Astrocyte (in vitro differentiated cells and primary cell): ENCODE measurements around the gene DMRT2. TPM values are rescaled to one million over a fixed set of nuclear protein-coding genes. Genes with fewer than 3 reads are reported as not detected.

Experiments
- DNase-seq: peaks from one replicate; pipeline ENCODE4 v3.0.0-alpha.2; 2010; ENCODE audit warnings: low read depth
- FAIRE-seq: peaks from 2 replicates; lab custom pipeline; 2011; peaks lifted over from hg19 to GRCh38; lab: Jason Lieb, UNC
- H2AFZ ChIP-seq: 2 replicates; pipeline ENCODE4 v1.6.0; 2012; ENCODE audit warnings: low read depth, low read length, inconsistent platforms
- H3K27ac ChIP-seq: 2 replicates; pipeline ENCODE4 v1.5.1; 2011; ENCODE audit warnings: low read depth, low read length, inconsistent platforms
- H3K27me3 ChIP-seq: 2 replicates; pipeline ENCODE4 v1.6.0; 2011; ENCODE audit warnings: low read length, inconsistent platforms; ENCODE audit not compliant: insufficient read depth
- H3K36me3 ChIP-seq: 2 replicates; pipeline ENCODE4 v1.5.1; 2011; ENCODE audit warnings: low read length, inconsistent platforms; ENCODE audit not compliant: insufficient read depth
- H3K4me1 ChIP-seq: 2 replicates; pipeline ENCODE4 v1.5.1; 2011; ENCODE audit warnings: low read length, inconsistent platforms; ENCODE audit not compliant: insufficient read depth
- H3K4me2 ChIP-seq: 2 replicates; pipeline ENCODE4 v1.6.0; 2012; ENCODE audit warnings: low read length, inconsistent platforms
- H3K4me3 ChIP-seq: 2 replicates; pipeline ENCODE4 v1.5.1; 2011; ENCODE audit warnings: low read depth, mild to moderate bottlenecking, low read length, inconsistent platforms; ENCODE audit not compliant: insufficient read depth
- H3K79me2 ChIP-seq: 2 replicates; pipeline ENCODE4 v1.6.0; 2012; ENCODE audit warnings: mild to moderate bottlenecking, low read length, inconsistent platforms; ENCODE audit not compliant: insufficient read depth
- H3K9ac ChIP-seq: 2 replicates; pipeline ENCODE4 v1.6.0; 2012; ENCODE audit warnings: mild to moderate bottlenecking, low read length, inconsistent platforms
- H3K9me3 ChIP-seq: 2 replicates; pipeline ENCODE4 v1.5.1; 2012; ENCODE audit warnings: low read depth, mild to moderate bottlenecking, low read length, inconsistent platforms; ENCODE audit not compliant: insufficient read depth
- H4K20me1 ChIP-seq: 2 replicates; pipeline ENCODE4 v1.6.0; 2012; ENCODE audit warnings: low read length, inconsistent platforms; ENCODE audit not compliant: insufficient read depth
- H3K27ac Mint-ChIP-seq: one replicate; pipeline ENCODE4 v1.8.0; 2021; ENCODE audit warnings: mild to moderate bottlenecking, mixed read lengths; ENCODE audit not compliant: unreplicated experiment
- H3K27me3 Mint-ChIP-seq: one replicate; pipeline ENCODE4 v1.8.0; 2021; ENCODE audit warnings: low read depth, mixed read lengths; ENCODE audit not compliant: unreplicated experiment
- H3K36me3 Mint-ChIP-seq: one replicate; pipeline ENCODE4 v1.8.0; 2021; ENCODE audit warnings: low read depth, mixed read lengths; ENCODE audit not compliant: unreplicated experiment
- H3K4me1 Mint-ChIP-seq: one replicate; pipeline ENCODE4 v1.8.0; 2021; ENCODE audit warnings: low read depth, mixed read lengths; ENCODE audit not compliant: unreplicated experiment
- H3K4me3 Mint-ChIP-seq: one replicate; pipeline ENCODE4 v1.8.0; 2021; ENCODE audit warnings: mild to moderate bottlenecking, moderate library complexity, mixed read lengths; ENCODE audit not compliant: unreplicated experiment
- H3K9me3 Mint-ChIP-seq: one replicate; pipeline ENCODE4 v1.8.0; 2021; ENCODE audit warnings: mild to moderate bottlenecking, mixed read lengths; ENCODE audit not compliant: unreplicated experiment
- EZH2 ChIP-seq: IDR thresholded peaks from 2 replicates; pipeline ENCODE4 v1.6.1; 2012; ENCODE audit warnings: mild to moderate bottlenecking, low read length, inconsistent platforms; ENCODE audit not compliant: insufficient read depth
- total RNA-seq: library from RNA; stranded (reverse); gene quantifications from 2 replicates; pipeline ENCODE4 v1.2.1, GENCODE V29; 2021
- TF ChIP-seq, protein P1 (sequence below): IDR thresholded peaks from 2 replicates; pipeline ENCODE4 v1.5.1; 2011; ENCODE audit warnings: low read depth, mild to moderate bottlenecking, inconsistent platforms, low read length, moderate library complexity; ENCODE audit not compliant: insufficient read depth

DMRT2 gene
- total RNA-seq, 1 donor from 2014 or later: 0.18 TPM

DNA sequence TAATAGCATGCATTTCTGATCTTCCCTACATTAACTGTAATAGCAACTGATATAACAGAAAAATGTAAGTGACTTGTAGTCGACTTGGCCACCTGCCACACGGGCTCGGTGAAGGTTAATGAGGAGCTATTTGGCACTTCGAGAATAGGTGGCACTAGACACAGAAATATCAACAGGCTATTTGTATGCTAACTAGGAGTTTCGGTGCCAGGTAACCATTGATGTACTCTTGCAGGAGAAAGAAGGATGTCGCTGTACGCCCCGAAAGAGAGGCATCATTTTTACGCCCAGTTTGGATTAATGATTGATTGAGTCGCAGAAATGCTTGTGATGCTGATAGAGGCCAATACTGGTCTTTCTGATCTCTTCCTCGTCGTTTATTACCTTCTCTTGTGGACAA, 516 bp upstream of the DMRT2 start:
- H3K4me3 Mint-ChIP-seq: peak overlapping the region; percentile 75
- Histone ChIP-seq H2AFZ (no peak overlapping the region), H3K9me3 (peaks cover 3% of the 10 kb centered on the region), H3K36me3 (no peaks in the 10 kb centered on the region), H3K9ac (no peak overlapping the region), H3K27ac (no peak overlapping the region), H3K4me1 (no peaks in the 10 kb centered on the region), H4K20me1 (no peaks in the 10 kb centered on the region), H3K27me3 (peaks cover 90% of the 10 kb centered on the region), H3K4me2 (peak overlapping the region; percentile 36), H3K4me3 (no peak overlapping the region), H3K79me2 (no peaks in the 10 kb centered on the region)
- peaks cover 5% of the 10 kb centered on the region for H3K4me1 Mint-ChIP-seq
- DNase-seq (no peak), FAIRE-seq (no peak)
- H3K36me3 Mint-ChIP-seq: no peaks in the 10 kb centered on the region
- peaks cover 83% of the 10 kb centered on the region for H3K27me3 Mint-ChIP-seq
- peaks cover 18% of the 10 kb centered on the region for H3K9me3 Mint-ChIP-seq
- no peak overlapping the region for H3K27ac Mint-ChIP-seq
- TF ChIP-seq, protein P1, sequence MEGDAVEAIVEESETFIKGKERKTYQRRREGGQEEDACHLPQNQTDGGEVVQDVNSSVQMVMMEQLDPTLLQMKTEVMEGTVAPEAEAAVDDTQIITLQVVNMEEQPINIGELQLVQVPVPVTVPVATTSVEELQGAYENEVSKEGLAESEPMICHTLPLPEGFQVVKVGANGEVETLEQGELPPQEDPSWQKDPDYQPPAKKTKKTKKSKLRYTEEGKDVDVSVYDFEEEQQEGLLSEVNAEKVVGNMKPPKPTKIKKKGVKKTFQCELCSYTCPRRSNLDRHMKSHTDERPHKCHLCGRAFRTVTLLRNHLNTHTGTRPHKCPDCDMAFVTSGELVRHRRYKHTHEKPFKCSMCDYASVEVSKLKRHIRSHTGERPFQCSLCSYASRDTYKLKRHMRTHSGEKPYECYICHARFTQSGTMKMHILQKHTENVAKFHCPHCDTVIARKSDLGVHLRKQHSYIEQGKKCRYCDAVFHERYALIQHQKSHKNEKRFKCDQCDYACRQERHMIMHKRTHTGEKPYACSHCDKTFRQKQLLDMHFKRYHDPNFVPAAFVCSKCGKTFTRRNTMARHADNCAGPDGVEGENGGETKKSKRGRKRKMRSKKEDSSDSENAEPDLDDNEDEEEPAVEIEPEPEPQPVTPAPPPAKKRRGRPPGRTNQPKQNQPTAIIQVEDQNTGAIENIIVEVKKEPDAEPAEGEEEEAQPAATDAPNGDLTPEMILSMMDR: no peak
- no peak for TF ChIP-seq EZH2

DNA sequence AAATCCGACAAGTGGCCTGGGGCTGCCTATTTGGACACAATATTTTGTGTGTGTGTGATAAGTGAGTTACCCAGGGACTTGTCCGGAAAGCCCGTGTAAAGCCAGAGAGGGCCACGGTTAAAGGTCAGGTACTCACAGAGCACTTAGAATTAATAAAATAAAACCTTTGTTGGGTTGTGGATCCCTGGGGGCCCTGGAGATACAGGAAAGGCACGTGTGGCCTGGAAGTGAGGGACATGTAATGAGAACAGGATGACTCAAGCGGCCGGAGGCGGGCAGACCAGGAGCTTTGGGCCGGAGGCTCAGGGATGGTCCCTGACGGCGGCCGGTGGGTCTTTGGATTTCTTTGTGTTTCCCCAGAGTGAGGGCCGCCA, 1.0 kb downstream of the DMRT2 start:
- no peaks in the 10 kb centered on the region for H3K79me2 ChIP-seq
- no peak for TF ChIP-seq EZH2
- TF ChIP-seq, protein P1: no peak
- Mint-ChIP-seq H3K4me3 (peak overlapping the region; percentile 75), H3K4me1 (peaks cover 5% of the 10 kb centered on the region), H3K27ac (no peak overlapping the region), H3K27me3 (peaks cover 85% of the 10 kb centered on the region), H3K9me3 (peaks cover 18% of the 10 kb centered on the region), H3K36me3 (no peaks in the 10 kb centered on the region)
- DNase-seq (no peak), FAIRE-seq (no peak)
- no peaks in the 10 kb centered on the region for H3K4me1 ChIP-seq
- no peak overlapping the region for H3K27ac ChIP-seq
- no peak overlapping the region for H3K9ac ChIP-seq
- no peak overlapping the region for H3K4me3 ChIP-seq
- no peaks in the 10 kb centered on the region for H3K9me3 ChIP-seq
- H2AFZ ChIP-seq: peak overlapping the region; percentile 34
- H3K4me2 ChIP-seq: peak overlapping the region; percentile 70
- no peaks in the 10 kb centered on the region for H3K36me3 ChIP-seq
- no peaks in the 10 kb centered on the region for H4K20me1 ChIP-seq
- H3K27me3 ChIP-seq: peaks cover 79% of the 10 kb centered on the region

GRCh38 chr9:1051584-1052275, 1.6 kb downstream of the DMRT2 start:
- no peaks in the 10 kb centered on the region for H3K36me3 Mint-ChIP-seq
- peak overlapping the region; percentile 34 for H2AFZ ChIP-seq
- H3K9me3 Mint-ChIP-seq: peaks cover 18% of the 10 kb centered on the region
- H4K20me1 ChIP-seq: no peaks in the 10 kb centered on the region
- H3K27me3 ChIP-seq: peaks cover 74% of the 10 kb centered on the region
- H3K4me3 Mint-ChIP-seq: peak overlapping the region; percentile 75
- peak overlapping the region; percentile 70 for H3K4me2 ChIP-seq
- no peak overlapping the region for H3K27ac Mint-ChIP-seq
- H3K36me3 ChIP-seq: no peaks in the 10 kb centered on the region
- H3K27ac ChIP-seq: no peak overlapping the region
- H3K9me3 ChIP-seq: no peaks in the 10 kb centered on the region
- TF ChIP-seq EZH2: peak; percentile 24
- TF ChIP-seq, protein P1: no peak
- FAIRE-seq: no peak
- no peak overlapping the region for H3K9ac ChIP-seq
- H3K79me2 ChIP-seq: no peaks in the 10 kb centered on the region
- H3K4me3 ChIP-seq: no peak overlapping the region
- DNase-seq: no peak
- peaks cover 85% of the 10 kb centered on the region for H3K27me3 Mint-ChIP-seq
- peaks cover 5% of the 10 kb centered on the region for H3K4me1 Mint-ChIP-seq
- H3K4me1 ChIP-seq: no peaks in the 10 kb centered on the region
